K562 (cell line): ENCODE measurements around the gene PTPRU. TPM values are rescaled to one million over a fixed set of nuclear protein-coding genes. Genes with fewer than 3 reads are reported as not detected.
A peak's percentile ranks its signal among the peaks of the same experiment; 100 is the strongest.

ENCODE experiments used
- ATAC-seq: fragments of 200-7000 bp; cut with Tn5 transposase; 3 replicates; pipeline ENCODE4 v1.9.1; 2020; ENCODE audit warnings: moderate library complexity
- BruUV-seq: library from RNA; stranded (reverse); fragments of 400-500 nt; replicated peaks from 2 replicates; lab custom pipeline; 2021; lab: Mats Ljungman, UMichigan
- CTCF ChIA-PET: fragments of 300-600 bp; formaldehyde crosslinking; extraction: SDS; loops from one replicate; lab custom pipeline; 2021; ENCODE audit warnings: low intra/inter-chr PET ratio; lab: Yijun Ruan, JAX
- POLR2A ChIA-PET: fragments of 300-600, 350-650 bp; sonication (Branson Sonifier 250); formaldehyde crosslinking; extraction: SDS; loops from one replicate; lab custom pipeline; 2021; ENCODE audit warnings: antibody characterized with exemption, inconsistent platforms; lab: Yijun Ruan, JAX
- DNase-seq, 4 experiments: peaks; one replicate each; pipeline versions ENCODE4 v3.0.0 to v3.0.0-alpha.2; 2011 to 2018; ENCODE audit warnings: low spot score in 3 of 4, mixed read lengths in 3 of 4; ENCODE audit errors: extremely low read depth in 1 of 4
- FAIRE-seq: peaks from 2 replicates; lab custom pipeline; 2011; peaks lifted over from hg19 to GRCh38; lab: Jason Lieb, UNC
- H2AFZ ChIP-seq: 2 replicates; pipeline ENCODE4 v1.6.0; 2011; ENCODE audit warnings: low read depth, low read length, control low read depth, inconsistent platforms
- H3K27ac ChIP-seq: fragments of 200-600 bp; 3 replicates; pipeline ENCODE4 v1.8.0; 2011; ENCODE audit warnings: low read depth, mild to moderate bottlenecking, control low read depth, inconsistent platforms, low read length, moderate library complexity, mixed read lengths; ENCODE audit errors: extremely low read depth
- H3K27me3 ChIP-seq, 2 experiments: fragments of 300-600 bp in 1 of 2; 2 replicates in 1 of 2; 3 replicates in 1 of 2; pipeline versions ENCODE4 v1.6.0 to v1.8.0; 2011; ENCODE audit warnings: inconsistent platforms in 2 of 2, low read length in 2 of 2, mild to moderate bottlenecking in 1 of 2, mixed read lengths in 1 of 2, moderate library complexity in 1 of 2; ENCODE audit not compliant: control insufficient read depth in 2 of 2, insufficient read depth in 2 of 2
- H3K36me3 ChIP-seq: fragments of 300-600 bp; 3 replicates; pipeline ENCODE4 v1.8.0; 2011; ENCODE audit warnings: mild to moderate bottlenecking, low read length, inconsistent platforms; ENCODE audit not compliant: control insufficient read depth, insufficient read depth
- H3K4me1 ChIP-seq, 2 experiments: fragments of 200-600 bp in 1 of 2; replicated peaks in 1 of 2; 2 replicates in 1 of 2; 3 replicates in 1 of 2; pipeline versions ENCODE4 v1.5.1 to v1.8.0; 2011; ENCODE audit warnings: inconsistent platforms in 2 of 2, low read length in 2 of 2, mild to moderate bottlenecking in 1 of 2, mixed read lengths in 1 of 2, moderate library complexity in 1 of 2; ENCODE audit not compliant: control insufficient read depth in 2 of 2, insufficient read depth in 2 of 2
- H3K4me2 ChIP-seq: 2 replicates; pipeline ENCODE4 v1.6.1; 2011; ENCODE audit warnings: low read length, control low read depth, inconsistent platforms, mixed read lengths; ENCODE audit not compliant: insufficient read depth
- H3K4me3 ChIP-seq: fragments of 200-600 bp; sonication (generic), shearing (Covaris generic); 2 replicates; pipeline ENCODE4 v1.5.1; 2016; ENCODE audit warnings: control low read depth, inconsistent platforms
- H3K79me2 ChIP-seq: fragments of 200-600 bp; 3 replicates; pipeline ENCODE4 v1.8.0; 2011; ENCODE audit warnings: low read length, inconsistent platforms; ENCODE audit not compliant: control insufficient read depth, insufficient read depth
- H3K9ac ChIP-seq, 2 experiments: 2 replicates each; pipeline versions ENCODE4 v1.6.0 to v1.6.1; 2011; ENCODE audit warnings: low read depth in 2 of 2, low read length in 2 of 2, control low read depth in 1 of 2, inconsistent platforms in 1 of 2, mild to moderate bottlenecking in 1 of 2, mixed read lengths in 1 of 2; ENCODE audit not compliant: insufficient read depth in 1 of 2
- H3K9me1 ChIP-seq: one replicate; pipeline ENCODE4 v1.6.0; 2011; ENCODE audit warnings: inconsistent platforms, mild to moderate bottlenecking, low read length, moderate library complexity; ENCODE audit not compliant: control insufficient read depth, insufficient read depth
- H3K9me3 ChIP-seq: replicated peaks from 2 replicates; pipeline ENCODE4 v1.5.1; 2011; ENCODE audit warnings: low read depth, low read length, inconsistent platforms; ENCODE audit not compliant: control insufficient read depth, insufficient read depth
- H4K20me1 ChIP-seq: replicated peaks from 2 replicates; pipeline ENCODE4 v1.6.1; 2011; ENCODE audit warnings: low read length, inconsistent platforms, mixed read lengths; ENCODE audit not compliant: control insufficient read depth, insufficient read depth
- CTCF ChIP-seq, 3 experiments: IDR thresholded peaks in 2 of 3; conservative IDR thresholded peaks in 1 of 3; 2 replicates each; pipeline ENCODE4 v1.5.1; 2011 to 2012; ENCODE audit warnings: low read length in 3 of 3, mild to moderate bottlenecking in 3 of 3, control low read depth in 2 of 3, improper control_type of control experiment in 1 of 3, inconsistent platforms in 1 of 3, low read depth in 1 of 3, mixed read lengths in 1 of 3, moderate library complexity in 1 of 3; ENCODE audit not compliant: insufficient read depth in 2 of 3
- KDM2B ChIP-seq: fragments of 250-450 bp; sonication (Bioruptor Pico); IDR thresholded peaks from 2 replicates; pipeline ENCODE4 v1.8.0; 2021; ENCODE audit warnings: mild to moderate bottlenecking, moderate library complexity
- PCBP1 ChIP-seq: fragments of 200-400 bp; formaldehyde crosslinking; IDR thresholded peaks from 2 replicates; pipeline ENCODE4 v1.6.1; 2018; ENCODE audit warnings: mild to moderate bottlenecking, low read depth, low read length; ENCODE audit not compliant: poor library complexity, severe bottlenecking
- RAD21 ChIP-seq, 2 experiments: fragments of 250-450 bp in 1 of 2; fragments of 450-650 bp in 1 of 2; sonication (Bioruptor Pico) in 1 of 2; formaldehyde crosslinking in 1 of 2; IDR thresholded peaks in 1 of 2; conservative IDR thresholded peaks in 1 of 2; 2 replicates each; pipeline versions ENCODE4 v1.4.0 to v1.8.0; 2020 to 2022; ENCODE audit warnings: mild to moderate bottlenecking in 2 of 2, moderate library complexity in 1 of 2
- WGBS: fragments of 100-300 bp; shearing (Covaris generic); methylation state at CpG from one replicate; pipeline ENCODE4 v1.1.6; 2016; ENCODE audit warnings: low coverage, mixed read lengths; ENCODE audit not compliant: insufficient coverage; ENCODE audit errors: missing lambda C conversion rate; 5-methylcytosine and 5-hydroxymethylcytosine counted together
- in situ Hi-C: fragments of 300-500 bp; cut with MboI; formaldehyde crosslinking; loops from 4 replicates; pipeline ENCODE4 v1.15.0; 2018; ENCODE audit warnings: inconsistent platforms, mixed read lengths
- intact Hi-C: fragments of 100-400 bp; cut with micrococcal nuclease; formaldehyde crosslinking; loops from 2 replicates; pipeline ENCODE4 v1.14.2; 2022
- polyA plus RNA-seq, 8 experiments: library from polyadenylated mRNA; depleted of rRNA in 4 of 8; stranded (reverse) in 5 of 8; unstranded in 3 of 8; fragments of >200 nt; fragmentation: Nextera tagmentation in 2 of 8; fragmentation: Illumina TruSeq in 1 of 8; extraction: Ambion mirVana in 2 of 8; extraction: Trizol in 1 of 8; gene quantifications; 2 replicates each; pipeline versions ENCODE4 v1.2.1 to v1.2.3, GENCODE V29; 2011 to 2014; ENCODE audit warnings: inconsistent platforms in 1 of 8, missing spikeins in 1 of 8
- total RNA-seq, 7 experiments: library from RNA; depleted of rRNA in 6 of 7; stranded (reverse); fragments of >200 nt in 6 of 7; fragmentation: Illumina TruSeq in 2 of 7; extraction: Trizol in 2 of 7; gene quantifications; 2 replicates each; pipeline versions ENCODE4 v1.2.1 to v1.2.3, GENCODE V29; 2011 to 2021; ENCODE audit warnings: low replicate concordance in 1 of 7

PTPRU gene
- total and polyA plus RNA-seq, 9 of the 15 experiments (the other 6 are each of a cell fraction or from before 2014, with no cell fraction given) = 0.01 to 2.9 (median 1.0) TPM

- no peak overlapping the region for H3K4me3 ChIP-seq
- no peak overlapping the region for H3K9ac ChIP-seq
- in situ Hi-C loops = no loop called here
- no peak overlapping the region for H3K27ac ChIP-seq
- WGBS = 0% methylated on average over 5 of the region's 5 CpGs
- TF ChIP-seq KDM2B = no peak
- TF ChIP-seq PCBP1 = no peak
- TF ChIP-seq CTCF (IDR thresholded peaks at IDR 0.05 in 2 of 3, conservative IDR thresholded peaks at IDR 0.05 in 1 of 3; ENCODE audit: insufficient read depth in 2 of 3, low read depth in 1 of 3, low read length in 3 of 3) = peak in 1 of 3 experiments; percentile 30; a peak in 2 of 6 replicates
- TF ChIP-seq RAD21 (CRISPR knock-in tag; conservative IDR thresholded peaks at IDR 0.05 in 1 of 2, IDR thresholded peaks at IDR 0.05 in 1 of 2) = peak in 1 of 2 experiments; percentile 38; a peak in 2 of 4 replicates
- TF ChIP-seq, all 486 proteins: peak for 2
- Histone ChIP-seq H3K27me3 (peaks cover 20 to 53% of the 10 kb centered on the region in 2 experiments; a peak in 4 of 5 replicates), H3K9me1 (no peaks in the 10 kb centered on the region), H3K36me3 (no peaks in the 10 kb centered on the region), H2AFZ (no peak overlapping the region), H3K4me1 (peaks cover 4 to 10% of the 10 kb centered on the region in 2 experiments; a peak in 3 of 5 replicates), H3K9me3 (no peaks in the 10 kb centered on the region), H3K4me2 (no peak overlapping the region), H3K79me2 (no peaks in the 10 kb centered on the region), H4K20me1 (peaks cover 27% of the 10 kb centered on the region)
- FAIRE-seq (no peak), ATAC-seq (no peak), DNase-seq (no peak)
- intact Hi-C loops = no loop called here
- ChIA-PET CTCF (no interaction called here), POLR2A (interaction anchor here (0.5 kb wide), 1 partner anchor 124 kb away, joined by 3 read pairs; no protein-coding TSS in a partner anchor)
- no TSS peak for BruUV-seq
Observed at GRCh38 chr1:29245876-29246275, 9.6 kb downstream of the PTPRU start.
